Activated T-helper 17 cell treated with anti-CD3 and anti-CD28 coated beads, Interleukin-2, amount 50 U/mL, for 72 hours (primary cell): ENCODE data around the gene TAAR5. TPM values are rescaled to one million over a fixed set of nuclear protein-coding genes. Genes with fewer than 3 reads are reported as not detected.
"Not testable (repeated sequence)": the region's sequence is repeated elsewhere in the genome, so short reads cannot be mapped to it uniquely, and the experiment has no call there.

ENCODE experiments used
- ATAC-seq: fragments of 150-1000 bp; cut with Tn5 transposase; replicated peaks from 2 replicates; pipeline ENCODE4 v1.10.0; 2021; ENCODE audit warnings: mild to moderate bottlenecking, moderate library complexity
- H3K27ac Mint-ChIP-seq: one replicate; pipeline ENCODE4 v1.8.0; 2022; ENCODE audit warnings: mixed read lengths
- H3K27me3 Mint-ChIP-seq: one replicate; pipeline ENCODE4 v1.8.0; 2022; ENCODE audit warnings: mixed read lengths
- H3K36me3 Mint-ChIP-seq: one replicate; pipeline ENCODE4 v1.8.0; 2022; ENCODE audit warnings: low read depth, mild to moderate bottlenecking, mixed read lengths
- H3K4me1 Mint-ChIP-seq: one replicate; pipeline ENCODE4 v1.8.0; 2022; ENCODE audit warnings: mixed read lengths
- H3K4me3 Mint-ChIP-seq: one replicate; pipeline ENCODE4 v1.8.0; 2022; ENCODE audit warnings: mild to moderate bottlenecking, mixed read lengths
- H3K9me3 Mint-ChIP-seq: one replicate; pipeline ENCODE4 v1.8.0; 2022; ENCODE audit warnings: mixed read lengths
- total RNA-seq, 2 donors: library from RNA; stranded (reverse); gene quantifications; one replicate each; pipeline ENCODE4 v1.2.3, GENCODE V29; 2022

The TAAR5 gene
- total RNA-seq, 2 donors from 2014 or later = not detected

DNA sequence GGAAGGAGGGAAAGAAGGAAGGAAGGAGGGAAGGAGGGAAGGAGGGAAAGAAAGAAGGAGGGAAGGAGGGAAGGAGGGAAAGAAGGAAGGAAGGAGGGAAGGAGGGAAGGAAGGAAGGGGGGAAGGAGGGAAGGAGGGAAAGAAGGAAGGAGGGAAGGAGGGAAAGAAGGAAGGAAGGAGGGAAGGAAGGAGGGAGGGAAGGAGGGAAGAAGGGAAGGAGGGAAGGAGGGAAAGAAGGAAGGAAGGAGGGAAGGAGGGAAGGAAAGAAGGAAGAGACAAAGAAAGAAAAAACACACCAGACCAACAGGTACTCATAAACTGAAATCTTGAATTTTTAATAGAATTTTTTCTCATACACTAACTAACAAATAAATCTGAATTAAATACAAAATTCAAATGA lies 11.4 kb upstream of the TAAR5 start:
- not testable (repeated sequence) for H3K4me3 Mint-ChIP-seq, H3K36me3 Mint-ChIP-seq, H3K4me1 Mint-ChIP-seq, ATAC-seq, H3K27ac Mint-ChIP-seq, H3K9me3 Mint-ChIP-seq
- peaks cover 19% of the 10 kb centered on the region for H3K27me3 Mint-ChIP-seq

DNA sequence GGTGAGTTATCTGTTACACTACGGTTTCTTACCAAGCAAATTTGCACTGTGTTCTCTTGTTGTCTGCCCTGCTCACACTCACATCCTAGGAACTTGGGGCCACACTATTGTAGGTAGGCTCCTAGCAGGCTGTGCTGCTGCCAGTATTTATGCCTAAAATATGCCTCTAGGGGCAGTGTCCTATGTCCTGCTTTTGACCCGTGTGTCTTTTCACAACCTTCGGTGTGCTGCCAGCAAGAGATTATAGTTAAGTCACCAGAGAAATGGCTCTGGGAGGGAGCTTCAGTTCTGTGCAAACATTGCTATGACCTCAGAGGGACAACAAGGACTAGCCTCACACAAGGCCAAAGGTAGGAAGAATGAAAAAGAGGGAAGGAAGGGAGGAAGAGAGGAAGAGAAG lies 8.9 kb upstream of the TAAR5 start:
- H3K27me3 Mint-ChIP-seq = peaks cover 17% of the 10 kb centered on the region
- no peak overlapping the region for H3K27ac Mint-ChIP-seq
- H3K4me3 Mint-ChIP-seq = no peak overlapping the region
- H3K4me1 Mint-ChIP-seq = peaks cover 3% of the 10 kb centered on the region
- no peaks in the 10 kb centered on the region for H3K9me3 Mint-ChIP-seq
- H3K36me3 Mint-ChIP-seq = no peaks in the 10 kb centered on the region
- no peak for ATAC-seq

- ATAC-seq = no peak
- no peaks in the 10 kb centered on the region for H3K36me3 Mint-ChIP-seq
- no peak overlapping the region for H3K4me3 Mint-ChIP-seq
These were observed 6.7 kb upstream of the TAAR5 start for GRCh38 chr6:132596201-132596600.

DNA sequence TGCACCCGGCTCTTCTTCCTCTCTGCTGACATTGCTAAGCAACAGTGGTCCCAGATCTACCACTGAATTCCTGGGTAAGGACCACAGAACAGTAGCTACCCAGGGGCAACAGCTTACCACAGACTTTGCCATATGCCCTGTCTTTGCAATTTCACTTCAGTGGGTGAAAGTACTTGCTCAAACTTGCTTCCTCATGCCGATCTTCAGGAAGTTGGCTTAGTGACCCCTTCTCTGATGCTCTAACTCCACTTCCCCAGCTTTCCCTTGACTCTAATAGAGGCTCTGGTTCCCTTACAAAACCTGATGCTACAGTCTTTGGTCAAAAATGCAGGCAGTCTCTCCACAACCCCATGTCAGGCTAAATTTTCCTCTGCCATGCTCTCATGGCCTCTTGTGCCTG lies 3.3 kb upstream of the TAAR5 start:
- ATAC-seq = no peak
- H3K36me3 Mint-ChIP-seq = no peaks in the 10 kb centered on the region
- no peaks in the 10 kb centered on the region for H3K4me1 Mint-ChIP-seq
- H3K9me3 Mint-ChIP-seq = no peaks in the 10 kb centered on the region
- H3K27ac Mint-ChIP-seq = no peak overlapping the region
- peaks cover 22% of the 10 kb centered on the region for H3K27me3 Mint-ChIP-seq
- H3K4me3 Mint-ChIP-seq = no peak overlapping the region

More at GRCh38 chr6:132596201-132596600, 6.7 kb upstream of the TAAR5 start:
- H3K4me1 Mint-ChIP-seq = peaks cover 3% of the 10 kb centered on the region
- H3K27me3 Mint-ChIP-seq = peaks cover 20% of the 10 kb centered on the region
- H3K27ac Mint-ChIP-seq = no peak overlapping the region
- H3K9me3 Mint-ChIP-seq = no peaks in the 10 kb centered on the region

DNA sequence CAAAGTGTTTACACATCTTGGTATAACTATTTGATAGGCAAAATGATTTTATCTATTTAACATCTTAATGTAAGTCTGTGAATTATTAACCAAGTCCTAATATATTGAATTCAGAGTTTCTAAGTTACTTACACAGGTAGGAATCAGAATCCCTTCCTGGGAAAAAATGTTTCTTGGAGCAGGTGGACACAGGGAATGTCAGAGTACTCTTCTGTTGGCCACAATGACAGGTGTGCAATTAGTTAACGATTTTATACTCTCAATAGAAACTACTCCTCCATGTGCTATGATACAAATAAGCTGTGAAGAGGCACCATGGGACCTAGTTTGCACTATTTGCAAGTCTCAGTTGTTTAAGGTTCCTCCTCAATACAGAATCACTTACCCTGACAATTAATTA lies 821 bp upstream of the TAAR5 start:
- Mint-ChIP-seq H3K27me3 (peaks cover 29% of the 10 kb centered on the region), H3K9me3 (no peaks in the 10 kb centered on the region), H3K4me1 (no peaks in the 10 kb centered on the region), H3K27ac (no peak overlapping the region), H3K4me3 (no peak overlapping the region), H3K36me3 (no peaks in the 10 kb centered on the region)
- ATAC-seq = no peak

GRCh38 chr6:132587424-132587823 lies 2.1 kb downstream of the TAAR5 start:
- no peaks in the 10 kb centered on the region for H3K4me1 Mint-ChIP-seq
- ATAC-seq = no peak
- no peak overlapping the region for H3K4me3 Mint-ChIP-seq
- no peaks in the 10 kb centered on the region for H3K9me3 Mint-ChIP-seq
- H3K27me3 Mint-ChIP-seq = peaks cover 40% of the 10 kb centered on the region
- H3K27ac Mint-ChIP-seq = no peak overlapping the region
- no peaks in the 10 kb centered on the region for H3K36me3 Mint-ChIP-seq

GRCh38 chr6:132584698-132585097 lies 4.8 kb downstream of the TAAR5 start:
- Mint-ChIP-seq H3K27me3 (peaks cover 48% of the 10 kb centered on the region), H3K4me3 (no peak overlapping the region), H3K4me1 (no peaks in the 10 kb centered on the region), H3K9me3 (no peaks in the 10 kb centered on the region), H3K36me3 (no peaks in the 10 kb centered on the region), H3K27ac (no peak overlapping the region)
- no peak for ATAC-seq

- Mint-ChIP-seq H3K4me1 (no peaks in the 10 kb centered on the region), H3K27ac (no peak overlapping the region), H3K27me3 (peaks cover 22% of the 10 kb centered on the region), H3K9me3 (no peaks in the 10 kb centered on the region), H3K36me3 (no peaks in the 10 kb centered on the region), H3K4me3 (no peak overlapping the region)
- no peak for ATAC-seq
These were observed 17.8 kb downstream of the TAAR5 start for GRCh38 chr6:132571774-132572173.

DNA sequence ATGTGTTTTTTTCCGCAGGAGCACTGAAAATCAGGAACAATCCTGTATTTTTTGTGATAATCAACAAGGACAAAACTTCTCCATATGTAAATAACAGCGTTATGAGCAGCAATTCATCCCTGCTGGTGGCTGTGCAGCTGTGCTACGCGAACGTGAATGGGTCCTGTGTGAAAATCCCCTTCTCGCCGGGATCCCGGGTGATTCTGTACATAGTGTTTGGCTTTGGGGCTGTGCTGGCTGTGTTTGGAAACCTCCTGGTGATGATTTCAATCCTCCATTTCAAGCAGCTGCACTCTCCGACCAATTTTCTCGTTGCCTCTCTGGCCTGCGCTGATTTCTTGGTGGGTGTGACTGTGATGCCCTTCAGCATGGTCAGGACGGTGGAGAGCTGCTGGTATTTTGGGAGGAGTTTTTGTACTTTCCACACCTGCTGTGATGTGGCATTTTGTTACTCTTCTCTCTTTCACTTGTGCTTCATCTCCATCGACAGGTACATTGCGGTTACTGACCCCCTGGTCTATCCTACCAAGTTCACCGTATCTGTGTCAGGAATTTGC lies 19.2 kb downstream of the TAAR5 start, which contains the start of gene TAAR6:
Gene TAAR6, plus strand, starts transcription at position 102 of the 557 bp plus-strand sequence. Its CDS starts 0 bp downstream, at position 102.
- Mint-ChIP-seq H3K4me1 (no peaks in the 10 kb centered on the region), H3K36me3 (no peaks in the 10 kb centered on the region), H3K27me3 (peaks cover 26% of the 10 kb centered on the region), H3K27ac (no peak within 1 kb of the TSS), H3K9me3 (no peaks in the 10 kb centered on the region), H3K4me3 (no peak within 1 kb of the TSS)
- no peak for ATAC-seq

DNA sequence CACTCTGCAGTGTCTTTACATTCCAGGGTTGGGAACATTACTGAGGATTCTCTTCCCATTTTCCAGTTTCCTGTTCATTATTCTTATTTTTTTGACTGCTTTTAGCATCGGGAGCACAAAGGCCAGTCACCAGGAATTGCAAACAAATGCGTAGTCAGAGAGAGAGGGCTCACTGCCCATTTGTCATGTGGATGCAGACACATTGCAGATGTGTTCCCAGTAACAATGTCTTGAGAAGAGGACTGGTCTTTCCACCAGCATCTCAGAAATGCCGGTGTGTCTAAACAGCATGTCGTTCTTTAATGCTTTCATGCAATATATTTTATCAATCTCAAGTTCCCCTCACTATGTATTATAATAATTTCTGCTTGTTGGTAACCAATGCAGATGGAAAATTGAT lies 20.4 kb downstream of the TAAR5 start:
- H3K4me3 Mint-ChIP-seq = no peak overlapping the region
- H3K27ac Mint-ChIP-seq = no peak overlapping the region
- H3K9me3 Mint-ChIP-seq = no peaks in the 10 kb centered on the region
- no peak for ATAC-seq
- no peaks in the 10 kb centered on the region for H3K36me3 Mint-ChIP-seq
- peaks cover 27% of the 10 kb centered on the region for H3K27me3 Mint-ChIP-seq
- H3K4me1 Mint-ChIP-seq = no peaks in the 10 kb centered on the region

DNA sequence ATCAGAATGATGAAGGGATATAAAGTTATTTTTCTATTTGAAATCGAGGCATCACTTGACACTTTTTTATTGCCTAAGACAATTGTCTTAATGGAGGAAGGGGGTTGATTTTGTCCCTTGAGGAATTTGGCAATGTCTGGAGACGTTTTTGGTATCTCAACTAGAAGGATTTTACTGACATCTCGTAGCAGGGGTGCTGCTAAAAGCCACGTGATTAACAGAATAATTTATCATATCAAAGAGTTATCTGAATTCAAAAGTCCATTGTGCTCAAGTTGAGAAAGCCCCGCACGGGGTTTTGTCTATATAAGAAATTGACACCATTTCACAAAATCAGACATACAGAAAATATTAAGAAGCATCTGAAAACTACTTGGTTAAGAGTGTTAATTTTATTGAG lies 20.9 kb downstream of the TAAR5 start:
- ATAC-seq = no peak
- Mint-ChIP-seq H3K4me1 (no peaks in the 10 kb centered on the region), H3K4me3 (no peak overlapping the region), H3K36me3 (no peaks in the 10 kb centered on the region), H3K27me3 (peaks cover 27% of the 10 kb centered on the region), H3K9me3 (no peaks in the 10 kb centered on the region), H3K27ac (no peak overlapping the region)

DNA sequence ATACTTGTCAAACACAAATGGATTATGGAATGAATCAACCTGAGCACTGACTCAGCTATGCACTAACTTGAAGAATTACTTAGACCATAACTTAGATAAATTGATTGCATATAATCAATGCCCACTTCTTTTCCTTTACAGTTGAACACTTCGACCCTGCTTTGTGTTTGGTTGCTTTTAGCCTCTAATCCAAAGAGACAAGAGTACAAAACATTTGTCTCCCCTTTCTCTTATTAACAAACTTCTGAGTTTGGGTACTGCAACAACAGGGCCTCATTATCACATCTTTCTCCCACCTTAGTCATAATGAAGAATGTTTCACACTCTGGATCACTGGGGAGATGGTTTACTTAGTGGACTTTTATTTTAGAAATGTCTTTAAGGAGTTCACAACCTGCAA lies 22.0 kb downstream of the TAAR5 start:
- no peak overlapping the region for H3K4me3 Mint-ChIP-seq
- H3K9me3 Mint-ChIP-seq = no peaks in the 10 kb centered on the region
- no peaks in the 10 kb centered on the region for H3K4me1 Mint-ChIP-seq
- ATAC-seq = no peak
- H3K27ac Mint-ChIP-seq = no peak overlapping the region
- peaks cover 33% of the 10 kb centered on the region for H3K27me3 Mint-ChIP-seq
- no peaks in the 10 kb centered on the region for H3K36me3 Mint-ChIP-seq

DNA sequence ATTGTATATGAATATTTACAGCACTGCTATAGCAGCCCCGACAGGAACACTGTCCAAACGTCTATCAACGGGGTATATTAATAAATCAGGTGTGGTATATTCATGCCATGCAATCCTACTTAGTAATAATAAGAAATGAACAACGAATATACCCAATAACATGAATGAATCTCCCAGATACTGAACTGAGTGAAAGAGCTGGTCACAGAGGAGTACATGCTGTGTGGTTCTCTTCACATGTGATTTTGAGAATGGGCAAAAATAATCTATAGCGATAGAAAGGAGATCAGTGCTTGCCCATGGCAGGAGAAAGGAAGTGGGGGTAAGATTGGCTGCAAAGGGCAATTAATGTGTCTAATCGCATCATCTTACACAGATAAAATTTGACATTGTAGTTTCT lies 23.1 kb downstream of the TAAR5 start:
- H3K27ac Mint-ChIP-seq = no peak overlapping the region
- ATAC-seq = no peak
- no peaks in the 10 kb centered on the region for H3K36me3 Mint-ChIP-seq
- no peaks in the 10 kb centered on the region for H3K9me3 Mint-ChIP-seq
- H3K4me3 Mint-ChIP-seq = no peak overlapping the region
- peaks cover 34% of the 10 kb centered on the region for H3K27me3 Mint-ChIP-seq
- H3K4me1 Mint-ChIP-seq = no peaks in the 10 kb centered on the region

DNA sequence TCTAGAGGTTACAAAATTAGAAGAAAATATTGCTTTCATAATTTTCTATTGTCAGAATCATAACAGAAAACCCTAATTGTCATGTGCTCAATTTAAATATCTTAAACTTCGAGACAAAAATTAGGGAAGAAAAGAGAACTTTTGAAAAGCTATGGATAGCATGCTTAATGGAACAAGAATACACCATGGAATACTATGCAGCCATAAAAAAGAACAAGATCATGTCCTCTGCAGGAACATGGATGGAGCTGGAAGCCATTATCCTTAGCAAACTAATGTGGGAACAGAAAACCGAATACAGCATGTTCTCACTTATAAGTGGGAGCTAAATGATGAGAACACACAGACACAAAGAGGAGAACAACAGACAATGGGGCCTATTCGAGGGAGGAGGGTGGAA lies 29.5 kb downstream of the TAAR5 start:
- H3K27me3 Mint-ChIP-seq = peaks cover 39% of the 10 kb centered on the region
- H3K9me3 Mint-ChIP-seq, ATAC-seq: not testable (repeated sequence)

GRCh38 chr6:132552372-132552771 lies 37.2 kb downstream of the TAAR5 start, which contains the start of gene TAAR8:
Gene TAAR8, plus strand, starts transcription at chr6:132552672. Its CDS starts 21 bp downstream, at chr6:132552693.
- Mint-ChIP-seq H3K9me3 (no peaks in the 10 kb centered on the region), H3K36me3 (no peaks in the 10 kb centered on the region), H3K27ac (no peak within 1 kb of the TSS), H3K4me1 (no peaks in the 10 kb centered on the region), H3K4me3 (no peak within 1 kb of the TSS), H3K27me3 (peaks cover 22% of the 10 kb centered on the region)
- ATAC-seq = no peak

More for the DNA sequence above, 29.5 kb downstream of the TAAR5 start:
- not testable (repeated sequence) for H3K4me1 Mint-ChIP-seq, H3K36me3 Mint-ChIP-seq, H3K4me3 Mint-ChIP-seq, H3K27ac Mint-ChIP-seq

DNA sequence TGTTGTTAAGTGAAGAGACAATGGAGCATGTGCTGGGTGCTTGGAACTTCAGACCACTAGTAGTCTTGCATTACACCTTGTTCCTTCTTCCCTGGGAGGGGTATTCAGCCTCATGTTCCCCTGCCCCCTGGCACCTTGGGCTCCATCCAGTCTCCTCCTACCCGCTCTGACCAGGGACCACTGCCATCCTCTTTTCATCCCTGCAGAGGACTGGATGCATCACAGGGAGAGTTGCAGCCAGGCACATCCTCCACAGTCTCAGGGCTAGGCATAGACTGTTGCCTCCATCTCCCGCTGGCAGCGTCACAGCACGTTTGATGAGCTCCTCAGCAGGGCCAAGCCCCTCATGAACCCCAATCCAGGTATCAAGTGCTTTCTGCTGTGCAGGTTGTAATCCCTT lies 38.3 kb downstream of the TAAR5 start:
- Mint-ChIP-seq H3K27ac (no peak overlapping the region), H3K4me1 (no peaks in the 10 kb centered on the region), H3K4me3 (no peak overlapping the region), H3K9me3 (no peaks in the 10 kb centered on the region), H3K27me3 (peaks cover 14% of the 10 kb centered on the region), H3K36me3 (no peaks in the 10 kb centered on the region)
- ATAC-seq = no peak
